Right kidney (tissue), 1 donor: ENCODE results near the gene MAGI2.

ENCODE experiments used
- DNase-seq: peaks from one replicate; pipeline ENCODE4 v3.0.0-alpha.2; 2016

MAGI2 gene

GRCh38 chr7:77975672-77976480, 1477.6 kb downstream of the MAGI2 start:
- DNase-seq, result no peak

- DNase-seq, result no peak
Observed at GRCh38 chr7:77971726-77972125, 1481.7 kb downstream of the MAGI2 start.

DNA sequence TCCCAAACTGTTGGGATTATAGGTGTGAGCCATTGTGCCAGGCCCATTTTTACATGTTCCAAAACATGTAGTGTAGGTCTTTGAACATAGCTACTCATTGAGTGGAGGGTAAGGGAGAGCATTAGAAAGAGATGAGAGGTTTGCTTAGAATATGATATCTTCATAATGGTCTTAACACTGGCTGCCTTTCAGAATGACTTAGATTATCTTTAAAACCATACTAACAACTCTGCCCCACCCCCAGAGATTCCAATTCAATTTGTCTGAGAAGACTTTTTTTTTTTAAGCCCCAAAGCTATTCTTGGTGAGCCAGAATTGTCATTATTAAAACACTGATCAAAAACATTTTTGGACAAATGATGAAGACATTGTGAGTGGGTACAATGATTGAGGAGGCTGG, 1486.0 kb downstream of the MAGI2 start:
- DNase-seq, result no peak
